SK-N-SH treated with all-trans-retinoic acid at 6 μM for 48 hours (cell line): ENCODE results near the gene MTRF1.

Experiments used
- PATZ1 ChIP-seq: fragments of 250-450 bp; sonication (Bioruptor Pico); IDR thresholded peaks from 2 replicates; pipeline ENCODE4 v1.8.0; 2020; ENCODE audit warnings: mild to moderate bottlenecking, moderate library complexity, borderline replicate concordance
- POU6F1 ChIP-seq: fragments of 250-450 bp; sonication (Bioruptor Pico); IDR thresholded peaks from 2 replicates; pipeline ENCODE4 v1.8.0; 2021; ENCODE audit warnings: low read depth, mild to moderate bottlenecking, moderate library complexity, borderline replicate concordance
- RARB ChIP-seq: fragments of 250-450 bp; sonication (Bioruptor Pico); IDR thresholded peaks from 2 replicates; pipeline ENCODE4 v1.8.0; 2021; ENCODE audit warnings: mild to moderate bottlenecking, moderate library complexity
- ZFP3 ChIP-seq: fragments of 250-450 bp; sonication (Bioruptor Pico); IDR thresholded peaks from 2 replicates; pipeline ENCODE4 v1.5.0; 2020; ENCODE audit warnings: mild to moderate bottlenecking, moderate library complexity

- TF ChIP-seq ZFP3, result no peak
- TF ChIP-seq POU6F1, result no peak
- no peak for TF ChIP-seq PATZ1 (CRISPR knock-in tag)
- TF ChIP-seq RARB (CRISPR knock-in tag), result no peak
Observed at GRCh38 chr13:41199079-41199478, 64.3 kb downstream of the MTRF1 start.
